ENCODE data around the gene ARFGAP1. TPM values are rescaled to one million over a fixed set of nuclear protein-coding genes. Genes with fewer than 3 reads are reported as not detected.

Gene ARFGAP1
- total and polyA plus RNA-seq, 10 of the 15 experiments (the other 5 are each of a cell fraction or from before 2014, with no cell fraction given) = 0.45 to 79.9 (median 30.8) TPM

GRCh38 chr20:63269724-63270123 lies 2.9 kb upstream of the ARFGAP1 start:
- Histone ChIP-seq H4K20me1 (ENCODE audit: control insufficient read depth, insufficient read depth) (no peaks in the 10 kb centered on the region), H3K36me3 (ENCODE audit: control insufficient read depth in 2 of 2, insufficient read depth in 2 of 2, low read length in 1 of 2) (no peaks in the 10 kb centered on the region), H3K9me3 (replicated peaks; ENCODE audit: control insufficient read depth, insufficient read depth, low read length) (no peaks in the 10 kb centered on the region), H3K4me1 (ENCODE audit: control insufficient read depth, insufficient read depth, low read length) (peaks cover 3% of the 10 kb centered on the region), H3K79me2 (ENCODE audit: control insufficient read depth, insufficient read depth, low read length) (peaks cover 21% of the 10 kb centered on the region), H3K4me3 (no peak overlapping the region), H3K27me3 (replicated peaks in 1 of 2; ENCODE audit: control insufficient read depth in 2 of 2, insufficient read depth in 2 of 2, low read length in 1 of 2) (no peaks in the 10 kb centered on the region), H3K4me2 (ENCODE audit: control insufficient read depth, insufficient read depth) (no peak overlapping the region), H2AFZ (ENCODE audit: control insufficient read depth, low read depth, low read length) (no peak overlapping the region), H3K27ac (ENCODE audit: control insufficient read depth, insufficient read depth) (no peak overlapping the region), H3K9ac (ENCODE audit: control insufficient read depth, insufficient read depth, low read length) (no peak overlapping the region)
- FAIRE-seq (no peak), DNase-seq (ENCODE audit: low read depth, low spot score) (no peak), ATAC-seq (no peak)
- TF ChIP-seq RELA (IDR thresholded peaks at IDR 0.05; ENCODE audit: borderline replicate concordance, partially characterized antibody) (no peak), PKNOX1 (IDR thresholded peaks at IDR 0.05) (no peak), PAX8 (IDR thresholded peaks at IDR 0.05) (no peak), RUNX3 (IDR thresholded peaks at IDR 0.05; ENCODE audit: low read length) (no peak), USF2 (IDR thresholded peaks at IDR 0.05; ENCODE audit: borderline replicate concordance, low read depth, low read length) (no peak), IRF3 (IDR thresholded peaks at IDR 0.05) (no peak), LARP7 (IDR thresholded peaks at IDR 0.05) (no peak), NFYB (IDR thresholded peaks at IDR 0.05; ENCODE audit: insufficient read depth, low read depth, low read length) (no peak), SPI1 (IDR thresholded peaks at IDR 0.05; ENCODE audit: borderline replicate concordance, insufficient read depth, low read depth, low read length) (no peak), TAF1 (IDR thresholded peaks at IDR 0.05; ENCODE audit: borderline replicate concordance, low read depth, low read length) (no peak), FOXK2 (IDR thresholded peaks at IDR 0.05) (no peak), ZNF274 (IDR thresholded peaks at IDR 0.05; ENCODE audit: insufficient read depth, insufficient read length) (no peak)
- in situ Hi-C loops (cut with MboI) = no loop called here
- RAD21 ChIA-PET (ENCODE audit: unreplicated experiment) = no interaction called here
- SMC1A ChIA-PET (ENCODE audit: uncharacterized antibody, unreplicated experiment) = no interaction called here
- CTCF ChIA-PET = no interaction called here
- no TSS peak for BruUV-seq (replicated peaks)
- WGBS (ENCODE audit: insufficient coverage, insufficient replicate concordance, low lambda C conversion rate, missing lambda C conversion rate) = 62% methylated on average over 9 of the region's 9 CpGs
- intact Hi-C loops (cut with micrococcal nuclease; ENCODE audit: unreplicated experiment) = loop anchor here (5.0 kb wide), 1 partner anchor 47 kb away; no protein-coding TSS in a partner anchor
- POLR2A ChIA-PET = no interaction called here

All from GM12878 (cell line).